HG03196 (cell line): ENCODE measurements around the gene ABCA7.
"Not testable (repeated sequence)": the region's sequence is repeated elsewhere in the genome, so short reads cannot be mapped to it uniquely, and the experiment has no call there.

Source experiments
- ATAC-seq: cut with Tn5 transposase; IDR thresholded peaks from one replicate; pipeline ENCODE4 v1.9.1; 2021; ENCODE audit not compliant: unreplicated experiment

Gene ABCA7

DNA sequence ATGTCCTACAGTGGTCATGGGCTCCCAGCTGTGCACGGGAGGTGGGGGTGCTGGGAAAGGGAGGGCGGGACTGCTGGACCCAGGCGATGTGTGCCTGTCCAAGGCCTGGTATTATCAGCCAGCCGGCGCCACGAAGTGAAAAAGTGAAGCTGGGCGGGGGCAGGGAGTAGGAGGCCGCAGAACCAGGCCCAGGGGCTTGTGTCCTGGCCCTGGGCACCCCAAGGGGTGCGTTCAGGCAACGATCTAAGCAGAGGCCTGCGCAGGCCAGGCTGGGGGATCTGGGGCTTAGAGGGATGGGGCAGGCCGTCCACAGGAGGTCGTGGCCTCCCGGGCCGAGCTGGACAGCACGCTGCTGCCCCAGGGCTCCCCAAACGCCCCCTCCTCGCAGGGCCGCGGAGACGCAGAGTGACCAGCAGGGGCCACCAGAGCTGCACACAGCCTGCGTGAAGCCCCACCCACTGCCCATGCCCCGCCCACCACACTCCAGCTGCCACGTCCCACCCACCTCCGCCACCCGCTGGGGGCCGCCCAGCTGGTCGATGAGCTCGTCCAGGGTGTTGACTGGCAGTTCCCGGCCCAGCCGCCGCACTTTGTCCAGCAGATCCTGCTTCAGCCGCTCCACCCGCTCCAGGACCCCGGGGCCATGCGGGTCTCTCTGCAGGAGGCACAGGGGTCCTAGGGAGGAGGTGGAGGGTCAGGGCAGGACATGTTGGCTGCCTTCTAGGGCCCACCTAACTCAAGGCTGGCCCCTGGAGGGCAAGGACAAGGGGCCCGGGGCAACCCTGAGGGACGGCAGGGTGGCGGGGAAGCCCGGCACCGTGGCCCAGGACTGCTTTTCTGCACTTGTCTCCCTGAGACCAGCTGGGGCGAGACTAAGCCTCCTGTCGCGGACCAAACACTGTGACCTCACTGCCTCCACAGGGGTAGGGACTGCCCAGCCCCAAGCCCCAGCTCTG, 73.4 kb downstream of the ABCA7 start:
- ATAC-seq = peak; percentile 45

DNA sequence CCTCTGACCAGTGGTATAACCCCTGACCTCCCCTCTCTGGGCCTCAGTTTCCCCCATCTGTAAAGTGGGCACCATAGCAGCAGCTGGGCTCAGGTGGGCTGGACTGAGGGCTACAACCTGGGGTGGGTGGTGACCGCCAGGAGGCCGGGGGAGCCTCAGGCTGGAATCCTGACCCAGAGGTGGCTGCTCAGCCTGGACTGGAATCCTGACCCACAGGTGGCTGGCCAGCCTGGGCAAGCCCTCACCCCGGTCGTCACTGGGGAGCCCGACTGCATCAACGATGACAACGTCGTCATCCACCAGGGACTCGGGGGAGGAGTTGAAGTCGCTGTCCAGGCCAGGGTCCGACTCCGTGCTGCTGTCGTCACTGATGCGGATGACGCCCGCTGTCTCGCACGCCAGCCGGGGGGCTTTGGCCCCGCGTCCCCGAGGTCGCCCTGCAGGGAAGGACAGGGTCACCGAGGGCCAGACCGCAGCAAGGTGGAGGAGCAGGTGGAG, 74.1 kb downstream of the ABCA7 start:
- no peak for ATAC-seq

DNA sequence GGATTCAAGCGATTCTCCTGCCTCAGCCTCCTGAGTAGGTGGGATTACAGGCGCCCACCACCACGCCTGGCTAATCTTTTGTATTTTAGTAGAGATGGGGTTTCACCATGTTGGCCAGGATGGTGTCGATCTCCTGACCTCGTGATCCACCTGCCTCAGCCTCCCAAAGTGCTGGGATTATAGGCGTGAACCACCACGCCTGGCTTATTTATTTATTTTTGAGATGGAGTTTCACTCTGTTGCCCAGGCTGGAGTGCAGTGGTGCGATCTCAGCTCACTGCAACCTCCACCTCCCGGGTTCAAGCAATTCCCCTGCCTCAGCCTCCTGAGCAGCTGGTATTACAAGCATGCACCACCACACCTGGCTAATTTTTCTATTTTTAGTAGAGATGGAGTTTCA, 74.8 kb downstream of the ABCA7 start:
- ATAC-seq = not testable (repeated sequence)
